ENCODE measurements around the gene STX12.
A peak's percentile ranks its signal among the peaks of the same experiment; 100 is the strongest.

Gene STX12

DNA sequence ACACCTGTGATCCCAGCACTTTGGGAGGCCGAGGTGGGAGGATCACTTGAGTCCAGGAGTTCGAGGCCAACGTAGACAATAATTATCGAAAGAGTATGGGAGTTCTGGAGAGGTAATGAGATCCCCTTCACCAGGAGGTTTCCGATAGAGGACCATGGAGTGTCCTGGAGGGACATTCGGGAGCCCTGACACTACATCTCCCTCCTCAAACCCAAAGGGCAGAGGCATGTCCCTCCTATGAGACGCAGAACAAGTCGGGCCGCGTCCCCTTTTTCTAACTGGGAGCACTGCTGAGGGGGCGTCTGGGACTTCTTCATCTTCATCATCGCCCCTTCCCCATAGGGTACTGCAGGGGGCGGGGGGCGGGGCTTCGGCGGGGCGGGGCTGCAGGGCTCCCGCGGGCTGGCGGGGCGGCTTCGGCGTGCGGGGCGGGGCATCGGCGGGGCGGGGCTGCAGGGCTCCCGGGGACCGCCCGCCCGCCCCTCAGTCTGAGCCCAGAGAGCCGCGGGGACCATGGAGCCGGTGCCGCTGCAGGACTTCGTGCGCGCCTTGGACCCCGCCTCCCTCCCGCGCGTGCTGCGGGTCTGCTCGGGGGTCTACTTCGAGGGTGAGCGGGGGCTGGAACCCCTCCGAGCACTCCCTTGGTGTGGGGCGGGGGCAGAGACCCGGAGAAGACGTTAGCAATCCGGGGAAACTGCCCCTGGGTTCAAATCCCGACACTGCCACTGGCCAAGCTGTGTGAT lies 99.2 kb downstream of the STX12 start, which contains the start of gene THEMIS2:
Gene THEMIS2 (plus strand): TSS at position 486 of the 743 bp plus-strand sequence. CDS start 28 bp downstream, at position 514.
- DNase-seq = peak; percentile 57 to 70

DNA sequence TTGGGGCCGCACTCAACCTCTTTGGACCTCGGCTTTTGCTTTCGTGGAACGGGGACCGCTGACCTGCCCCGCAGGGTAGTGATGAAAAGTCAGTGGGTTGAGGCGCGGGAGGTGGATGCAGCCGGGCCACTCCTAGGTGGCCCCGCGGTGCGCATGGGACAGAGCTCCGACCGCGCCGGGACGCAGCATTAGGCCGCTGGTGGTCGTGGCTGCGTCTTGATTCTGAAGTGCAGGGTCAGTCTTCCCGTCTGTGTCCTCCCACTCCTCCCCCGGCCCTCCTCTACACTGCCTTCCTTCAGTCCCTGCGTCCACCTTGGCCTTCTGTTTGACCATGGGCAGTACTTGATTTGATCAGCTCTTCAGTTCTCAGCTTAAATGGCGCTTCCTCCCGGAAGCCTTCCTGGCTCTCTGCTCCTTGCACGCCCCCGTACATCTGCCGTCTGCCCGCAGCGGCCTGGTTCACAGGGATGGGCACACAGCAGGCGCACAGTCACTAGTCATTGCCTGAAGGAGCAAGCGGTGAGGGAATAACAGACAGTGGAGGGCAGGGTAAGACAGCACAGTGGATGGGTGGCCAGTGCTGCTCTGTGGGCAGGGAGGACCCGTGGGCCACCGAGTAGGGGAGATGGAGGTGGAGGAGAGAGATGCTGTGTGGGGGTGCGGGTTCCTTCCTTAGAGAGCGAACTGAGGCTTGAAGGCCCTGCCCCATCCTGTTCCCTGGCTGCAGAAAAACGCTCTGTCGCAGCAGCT lies 100.0 kb downstream of the STX12 start:
- DNase-seq = peak; percentile 68

DNA sequence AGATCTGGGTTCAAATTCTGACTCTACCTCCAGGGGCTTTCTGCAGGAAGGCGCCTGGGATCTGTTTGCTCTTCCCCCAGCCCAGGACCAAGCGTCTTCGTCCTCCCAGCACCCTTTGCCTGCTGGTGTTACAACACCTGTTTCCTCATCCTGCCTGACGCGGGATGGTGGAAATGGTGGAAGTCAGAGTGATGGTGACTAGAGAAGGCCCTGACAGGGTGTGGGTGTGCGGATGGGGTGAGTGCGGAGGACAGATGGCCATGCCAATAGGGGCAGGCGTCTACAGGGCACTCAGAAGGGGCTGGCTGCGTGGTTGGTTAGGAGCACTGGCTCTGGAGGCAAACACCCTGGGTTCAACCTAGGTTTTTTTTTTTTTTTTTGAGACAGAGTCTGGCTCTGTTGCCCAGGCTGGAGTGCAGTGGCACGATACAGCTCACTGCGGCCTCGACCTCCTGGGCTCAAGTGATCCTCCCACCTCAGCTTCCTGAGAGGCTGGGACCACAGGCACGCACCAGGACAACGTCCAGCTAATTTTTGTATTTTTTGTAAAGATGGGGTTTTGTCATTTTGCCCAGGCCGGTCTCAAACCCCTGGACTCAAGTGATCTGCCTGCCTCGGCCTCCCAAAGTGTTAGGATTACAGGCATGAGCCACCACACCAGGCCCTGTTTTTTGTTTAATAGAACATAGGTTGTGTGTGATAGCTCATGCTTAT lies 100.8 kb downstream of the STX12 start:
- peak; percentile 75 to 87 for DNase-seq
